AG09309 (cell line): Measurements from ENCODE around the gene PRDM16.

Experiments used
- DNase-seq: peaks from one replicate; pipeline ENCODE4 v3.0.0-alpha.2; 2010; ENCODE audit warnings: low read depth
- H3K4me3 ChIP-seq: 2 replicates; pipeline ENCODE4 v1.5.1; 2011; ENCODE audit warnings: mild to moderate bottlenecking, low read depth, low read length, moderate library complexity; ENCODE audit not compliant: control insufficient read depth
- CTCF ChIP-seq: IDR thresholded peaks from 2 replicates; pipeline ENCODE4 v1.5.1; 2011; ENCODE audit warnings: mild to moderate bottlenecking, low read depth, low read length, inconsistent platforms; ENCODE audit not compliant: insufficient read depth, control insufficient read depth; ENCODE audit errors: missing control alignments

Gene PRDM16

GRCh38 chr1:3387401-3387800 lies 318.4 kb downstream of the PRDM16 start:
- DNase-seq, result no peak
- TF ChIP-seq CTCF, result no peak
- no peak overlapping the region for H3K4me3 ChIP-seq

- TF ChIP-seq CTCF, result no peak
- no peak for DNase-seq
- no peak overlapping the region for H3K4me3 ChIP-seq
Observed at GRCh38 chr1:3389093-3389833, 320.3 kb downstream of the PRDM16 start.

DNA sequence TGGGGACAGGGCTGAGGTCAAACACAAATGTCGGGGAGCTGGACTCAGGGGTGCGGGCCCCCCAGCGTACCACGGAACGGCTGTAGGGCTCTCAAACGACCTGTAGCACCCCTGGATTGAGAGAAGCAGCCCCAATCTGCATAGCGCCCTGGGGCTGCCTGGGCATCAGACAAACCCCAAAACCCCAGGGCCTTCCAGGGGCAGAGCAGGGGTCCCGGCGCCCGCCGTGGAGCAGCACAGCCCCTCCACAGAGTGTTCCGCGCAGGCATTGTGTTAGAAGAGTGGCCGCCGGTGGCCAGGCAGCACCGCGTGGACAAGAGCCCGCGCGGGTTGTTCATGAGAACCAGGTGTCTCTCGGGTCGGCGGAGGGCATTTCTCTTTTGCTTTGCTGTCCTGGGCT lies 321.3 kb downstream of the PRDM16 start:
- no peak for TF ChIP-seq CTCF

GRCh38 chr1:3391711-3392110 lies 322.7 kb downstream of the PRDM16 start:
- no peak for DNase-seq
- TF ChIP-seq CTCF, result no peak
- no peak overlapping the region for H3K4me3 ChIP-seq

More for the DNA sequence above, 321.3 kb downstream of the PRDM16 start:
- H3K4me3 ChIP-seq, result no peak overlapping the region
- DNase-seq, result no peak

- H3K4me3 ChIP-seq, result no peak overlapping the region
- no peak for DNase-seq
- TF ChIP-seq CTCF, result no peak
Observed at GRCh38 chr1:3393024-3393986, 324.3 kb downstream of the PRDM16 start.

DNA sequence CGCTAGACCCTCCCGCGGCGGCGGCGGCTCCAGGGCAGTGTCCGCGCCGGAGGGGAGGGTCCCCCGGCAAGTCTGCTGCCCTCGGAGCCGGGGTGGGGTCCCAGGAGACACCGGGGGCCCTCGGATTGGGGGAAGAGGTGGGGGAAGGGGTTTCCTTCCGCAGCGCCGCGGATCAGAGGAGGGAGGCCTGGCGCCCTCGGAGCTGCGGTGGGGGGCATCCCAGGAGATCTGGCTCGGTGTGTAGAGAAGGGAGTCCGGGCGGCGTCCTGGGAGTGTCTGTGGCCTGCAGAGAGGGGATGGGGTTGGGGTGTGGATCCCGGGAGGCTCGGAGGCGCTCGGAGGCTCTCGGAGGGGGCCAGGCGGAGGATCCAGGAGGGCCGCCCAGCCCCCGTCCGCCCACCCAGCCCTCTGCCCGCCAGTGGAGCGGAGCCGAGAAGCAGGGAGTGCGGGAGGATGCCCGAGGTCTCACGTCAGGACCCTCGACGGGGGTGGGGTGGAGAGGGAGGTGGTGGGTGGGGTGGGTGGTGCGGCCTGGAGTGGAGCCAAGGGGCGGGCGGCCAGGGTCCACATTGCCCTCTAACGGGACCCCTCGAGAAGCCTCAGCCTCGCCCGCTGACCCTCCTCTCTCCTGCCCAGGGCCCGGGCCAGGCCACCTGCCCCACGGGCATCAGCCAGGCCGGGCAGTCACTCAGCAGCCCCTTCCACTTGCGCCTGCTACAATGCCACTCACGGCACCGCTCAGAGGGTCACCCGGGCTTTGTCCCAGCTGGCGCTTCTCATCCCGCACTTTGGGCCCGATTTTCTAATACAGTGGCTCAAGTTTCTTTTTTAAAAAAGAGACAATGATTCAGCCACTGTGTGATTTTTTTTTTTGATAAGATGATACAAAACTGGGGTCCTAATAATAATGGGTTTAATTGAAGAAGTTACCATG lies 325.3 kb downstream of the PRDM16 start:
- H3K4me3 ChIP-seq, result no peak overlapping the region
- DNase-seq, result no peak
- TF ChIP-seq CTCF, result no peak
